ENCODE results near the gene HIF1A. TPM values are rescaled to one million over a fixed set of nuclear protein-coding genes. Genes with fewer than 3 reads are reported as not detected.

HIF1A gene
- total and polyA plus RNA-seq, 7 donors = 4.3 to 32.4 (median 17.4) TPM

Other genes with a start within 250 kb of the HIF1A start
- 1 to 10 TPM; 3.6 to 5.2 (median 4.8) TPM for gene SNAPC1, start 66.9 kb downstream of the HIF1A start, total RNA-seq
- 1 to 10 TPM; 1.6 to 7.0 (median 4.4) TPM for gene SNAPC1, start 66.9 kb downstream of the HIF1A start, polyA plus RNA-seq
- gene SYT16, start 117.2 kb downstream of the HIF1A start, total RNA-seq = not detected
- gene SYT16, start 117.2 kb downstream of the HIF1A start, polyA plus RNA-seq = under 1 TPM in 1 of 3 donors, not detected in 2; 0.06 TPM

All from psoas muscle (tissue), 7 donors.